GM10266 (cell line): ENCODE results near the gene EHMT1.
A peak's percentile ranks its signal among the peaks of the same experiment; 100 is the strongest.

ENCODE experiments used
- DNase-seq: peaks from one replicate; pipeline ENCODE4 v3.0.0; 2012; ENCODE audit errors: extremely low spot score
- CTCF ChIP-seq: IDR thresholded peaks from 2 replicates; pipeline ENCODE4 v1.5.1; 2012; ENCODE audit warnings: mild to moderate bottlenecking, low read depth; ENCODE audit not compliant: control insufficient read depth, insufficient read depth; ENCODE audit errors: missing control alignments

The EHMT1 gene

GRCh38 chr9:137865581-137866145, 246.9 kb downstream of the EHMT1 start:
- TF ChIP-seq CTCF, result no peak
- no peak for DNase-seq

GRCh38 chr9:137866226-137867141, 247.7 kb downstream of the EHMT1 start:
- no peak for TF ChIP-seq CTCF
- peak; percentile 40 for DNase-seq

- no peak for TF ChIP-seq CTCF
These were observed 251.6 kb downstream of the EHMT1 start for GRCh38 chr9:137870432-137870831.

GRCh38 chr9:137872296-137872695, 253.5 kb downstream of the EHMT1 start:
- no peak for TF ChIP-seq CTCF
- no peak for DNase-seq

More at GRCh38 chr9:137870432-137870831, 251.6 kb downstream of the EHMT1 start:
- DNase-seq, result no peak

GRCh38 chr9:137873408-137873807, 254.6 kb downstream of the EHMT1 start:
- no peak for TF ChIP-seq CTCF
- DNase-seq, result no peak

- TF ChIP-seq CTCF, result no peak
These were observed 255.1 kb downstream of the EHMT1 start for GRCh38 chr9:137873858-137874362.

GRCh38 chr9:137875354-137875753, 256.5 kb downstream of the EHMT1 start:
- DNase-seq, result no peak
- no peak for TF ChIP-seq CTCF

More at GRCh38 chr9:137873858-137874362, 255.1 kb downstream of the EHMT1 start:
- DNase-seq, result no peak
